GM15510 (cell line): ENCODE measurements around the gene SLC43A2.

ENCODE experiments used
- POLR2A ChIP-seq: IDR thresholded peaks from 3 replicates; pipeline ENCODE4 v1.6.1; 2011; ENCODE audit warnings: borderline replicate concordance; ENCODE audit not compliant: insufficient read length; ENCODE audit errors: extremely low read depth

SLC43A2 gene

DNA sequence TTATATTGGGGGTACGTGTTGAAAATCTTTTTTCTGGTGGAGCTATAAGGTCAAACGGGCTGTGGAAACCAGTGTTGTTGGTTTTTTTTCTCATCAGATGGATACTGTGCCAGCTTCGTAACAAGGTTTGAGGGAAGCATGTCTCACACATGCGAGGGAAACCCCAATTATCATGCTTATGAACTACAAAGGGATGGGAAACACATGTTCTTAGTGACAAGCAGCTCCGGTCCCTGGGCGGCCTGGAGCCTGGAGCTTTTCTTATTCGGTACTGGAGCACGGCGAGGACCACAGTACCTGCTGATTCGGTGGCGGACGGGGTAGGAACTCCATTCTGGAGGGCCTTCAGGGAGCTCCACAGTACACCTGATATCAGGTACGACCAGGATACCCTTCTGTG, 12.5 kb downstream of the SLC43A2 start:
- TF ChIP-seq POLR2A, result no peak

DNA sequence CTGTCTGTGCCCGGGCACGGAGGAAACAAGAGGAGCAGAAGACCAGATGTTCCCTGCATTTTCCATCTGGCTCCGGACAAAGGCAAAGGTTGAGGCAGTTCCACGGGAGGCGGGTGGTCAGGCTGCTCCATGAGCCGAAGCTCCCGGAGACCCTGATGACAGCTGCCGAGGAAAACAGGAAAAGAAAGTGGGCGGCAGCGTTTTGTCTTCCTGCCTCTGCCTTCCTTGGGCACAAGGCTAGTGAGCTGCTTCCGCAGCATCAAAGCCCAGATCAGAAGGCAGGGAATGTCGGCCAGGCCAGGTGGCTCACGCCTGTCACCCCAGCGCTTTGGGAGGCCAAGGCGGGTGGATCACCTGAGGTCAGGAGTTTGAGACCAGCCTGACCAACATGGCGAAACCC, 16.2 kb downstream of the SLC43A2 start:
- TF ChIP-seq POLR2A, result no peak

DNA sequence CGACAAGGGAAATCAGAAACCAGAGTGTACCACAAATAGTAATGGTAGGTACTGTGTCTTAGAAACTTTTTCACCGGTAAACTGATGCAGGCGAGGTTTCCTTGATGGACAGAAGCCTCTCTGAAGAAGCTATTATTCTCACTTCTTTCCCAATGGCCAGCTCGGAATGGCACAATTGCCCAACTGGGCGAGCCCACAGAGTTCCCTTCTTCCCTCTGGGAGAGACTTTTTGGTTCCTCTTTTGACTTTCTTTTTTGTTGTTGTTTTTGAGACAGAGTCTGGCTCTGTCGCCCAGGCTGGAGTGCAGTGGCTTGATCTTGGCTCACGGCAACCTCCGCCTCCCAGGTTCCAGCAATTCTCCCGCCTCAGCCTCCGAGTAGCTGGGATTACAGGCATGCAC, 16.9 kb downstream of the SLC43A2 start:
- no peak for TF ChIP-seq POLR2A

DNA sequence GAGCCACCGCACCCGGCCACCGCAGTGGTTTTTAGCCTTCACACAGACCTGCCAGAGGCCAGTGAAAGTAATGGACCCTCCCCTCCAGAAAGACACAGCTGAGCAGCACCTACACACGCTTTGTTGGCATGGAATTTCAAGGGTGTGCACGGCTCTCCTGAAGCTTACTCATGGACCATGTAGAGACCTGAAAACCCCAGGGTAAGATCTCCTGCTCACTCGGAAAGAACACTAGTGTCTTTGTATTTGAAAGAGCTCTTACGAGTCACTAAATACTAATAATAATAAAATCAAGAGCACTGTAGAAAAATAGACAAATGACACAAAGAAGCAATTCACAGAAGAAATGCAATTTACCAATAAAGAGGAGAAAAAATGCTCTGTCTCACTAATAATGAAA, 20.0 kb downstream of the SLC43A2 start:
- no peak for TF ChIP-seq POLR2A

DNA sequence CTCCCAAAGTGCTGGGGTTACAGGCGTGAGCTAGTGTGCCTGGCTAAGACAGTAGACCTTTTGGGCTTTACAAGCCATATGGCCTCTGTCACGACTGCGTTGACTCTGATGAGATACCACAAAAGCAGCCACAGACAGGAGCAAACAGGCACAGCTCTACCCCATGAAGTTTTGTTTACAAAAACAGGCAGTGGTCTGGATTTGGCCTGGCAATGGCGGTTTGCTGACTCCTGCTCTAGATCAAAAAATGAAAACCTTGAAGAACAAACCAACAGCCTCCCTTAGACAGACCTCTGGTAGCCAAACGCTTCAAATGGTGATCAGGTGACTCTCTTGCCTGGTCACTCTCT, 20.7 kb downstream of the SLC43A2 start:
- no peak for TF ChIP-seq POLR2A

DNA sequence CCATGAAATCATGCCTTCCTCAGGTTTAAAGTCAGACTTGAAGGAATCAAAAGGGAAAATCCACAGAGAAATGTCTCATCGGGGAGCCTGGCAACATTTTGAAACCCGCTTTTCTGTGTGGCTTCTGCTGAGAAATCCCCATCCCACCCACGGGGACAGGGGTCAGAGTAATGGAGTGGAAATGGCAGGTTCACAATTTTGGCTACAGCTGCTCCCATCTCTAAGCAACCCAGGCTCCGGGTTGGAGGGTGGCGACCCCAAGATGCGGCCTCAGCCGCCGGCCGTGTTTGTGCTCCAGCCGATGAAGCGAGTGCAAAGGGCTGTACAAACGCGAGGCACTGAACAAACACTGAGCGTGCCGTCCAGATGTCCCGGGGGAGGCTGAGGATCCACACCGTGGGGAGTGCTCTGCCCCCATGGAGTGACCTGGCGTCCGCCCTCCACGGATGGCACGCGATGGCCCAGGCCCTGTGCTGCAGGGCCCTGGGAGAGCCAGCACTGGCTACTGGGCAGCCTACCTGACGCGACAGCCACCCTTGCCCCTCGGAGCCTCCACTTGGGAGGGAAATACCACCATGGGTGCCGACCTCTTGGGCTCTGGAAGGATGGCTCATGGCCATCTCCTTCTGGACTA, 22.2 kb downstream of the SLC43A2 start:
- no peak for TF ChIP-seq POLR2A

DNA sequence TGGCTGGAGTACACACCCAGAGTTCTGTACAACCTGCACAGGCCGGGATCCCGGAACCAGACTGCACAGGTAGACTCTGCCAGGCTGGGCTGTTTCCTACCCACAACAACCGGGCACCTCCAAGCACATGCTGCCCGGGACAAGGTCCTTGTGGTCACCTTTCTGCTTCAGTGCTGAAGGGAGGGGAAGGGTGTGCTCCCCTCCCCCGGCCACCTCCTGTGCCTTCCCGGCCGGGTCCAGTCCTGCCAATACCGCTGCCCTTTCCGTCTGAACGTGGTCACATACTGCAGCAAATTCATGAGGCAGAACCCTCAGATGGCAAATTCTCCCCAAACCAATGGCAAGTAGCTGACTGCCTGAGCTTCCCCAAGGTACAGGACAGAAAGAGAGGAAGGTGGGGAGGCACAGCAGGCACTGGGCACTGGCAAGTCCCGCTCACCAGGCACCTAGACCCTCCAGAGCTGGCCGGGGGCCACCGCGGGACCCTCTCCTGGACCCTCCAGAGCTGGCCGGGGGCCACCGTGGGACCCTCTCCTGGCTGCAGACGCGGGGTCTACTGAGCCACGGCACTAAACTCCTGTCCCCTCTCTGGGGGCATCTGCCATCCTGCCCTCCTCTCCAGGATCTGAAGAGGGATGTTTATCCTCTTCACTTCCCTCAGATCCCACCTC, 22.8 kb downstream of the SLC43A2 start:
- TF ChIP-seq POLR2A, result no peak

DNA sequence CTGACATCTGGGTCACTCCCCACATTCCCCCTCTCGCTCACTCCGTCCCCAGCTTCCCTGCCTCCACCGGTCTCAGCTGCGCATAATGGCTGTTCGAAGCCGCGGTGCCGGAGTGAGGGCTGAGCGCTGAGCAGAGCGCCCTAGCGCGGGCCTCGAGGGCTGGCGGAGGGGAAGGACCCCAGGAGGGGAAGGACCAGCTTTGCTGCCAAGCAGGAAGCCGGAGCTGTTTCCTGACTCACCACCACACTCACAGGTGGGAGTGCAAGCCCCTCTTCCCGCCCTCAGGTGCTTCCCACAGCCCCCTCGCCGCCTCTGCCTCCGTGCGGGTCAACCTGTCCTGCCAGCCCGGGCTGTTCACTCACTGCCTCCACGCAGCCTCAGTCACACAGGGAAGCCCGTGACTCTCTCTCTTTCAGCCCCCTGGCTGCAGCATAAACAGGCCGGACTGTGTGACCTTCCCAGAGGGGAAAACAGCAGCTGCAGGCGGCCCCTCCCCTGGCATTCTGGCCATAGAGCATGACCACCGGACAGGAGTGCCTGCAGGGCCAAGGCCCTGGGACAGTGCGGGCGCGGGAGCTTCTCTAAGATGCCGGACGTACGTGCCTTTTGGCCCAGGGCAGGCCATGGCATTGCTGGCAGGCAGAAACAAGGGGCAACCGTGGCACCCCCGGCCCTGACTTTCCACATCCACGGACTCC, 23.7 kb downstream of the SLC43A2 start:
- no peak for TF ChIP-seq POLR2A

DNA sequence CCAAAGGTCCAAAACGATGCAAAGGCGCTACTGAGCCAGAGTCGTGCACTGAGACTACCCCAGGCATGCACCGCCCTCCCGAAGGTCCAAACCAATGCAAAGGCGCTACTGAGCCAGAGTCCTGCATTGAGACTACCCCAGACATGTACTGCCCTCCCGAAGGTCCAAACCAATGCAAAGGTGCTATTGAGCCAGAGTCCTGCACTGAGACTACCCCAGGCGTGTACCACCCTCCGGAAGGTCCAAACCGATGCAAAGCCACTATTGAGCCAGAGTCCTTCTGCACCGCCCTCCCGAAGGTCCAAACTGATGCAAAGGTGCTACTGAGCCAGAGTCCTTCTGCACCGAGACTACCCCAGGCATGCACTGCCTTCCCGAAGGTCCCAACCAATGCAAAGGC, 27.1 kb downstream of the SLC43A2 start:
- TF ChIP-seq POLR2A, result no peak

DNA sequence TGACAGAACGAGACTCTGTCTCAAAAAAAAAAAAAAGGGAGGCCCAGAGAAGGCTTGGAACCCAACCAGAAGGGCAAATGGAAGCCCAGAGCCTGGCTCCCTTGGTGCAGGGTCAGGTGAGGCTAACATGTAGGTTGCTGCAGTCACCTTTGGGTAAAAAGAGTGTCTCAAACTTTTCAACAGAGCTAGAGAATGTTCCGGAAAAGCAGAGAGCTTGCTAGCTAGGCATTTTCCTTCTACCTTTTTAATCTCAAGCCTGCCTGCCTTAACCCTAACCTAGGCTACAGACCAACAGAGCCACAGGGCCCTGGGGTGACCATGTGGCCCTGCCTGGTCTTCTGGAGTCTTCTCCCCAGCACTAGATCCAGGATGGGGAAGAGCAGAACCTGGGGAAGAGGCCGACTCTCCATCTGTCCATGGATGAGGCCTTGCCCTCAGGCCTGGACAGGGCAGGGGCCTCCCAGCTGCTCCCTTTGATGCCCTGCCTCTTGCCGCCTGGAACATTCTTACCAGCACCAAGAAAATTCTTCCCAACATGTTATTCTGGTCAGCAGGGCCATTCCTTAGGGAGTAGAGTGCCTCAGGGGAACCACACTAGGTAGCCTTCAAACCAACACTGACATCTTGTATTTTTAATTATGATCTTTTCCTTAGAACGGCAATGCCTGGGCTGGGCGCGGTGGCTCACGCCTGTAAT, 30.1 kb downstream of the SLC43A2 start:
- TF ChIP-seq POLR2A, result no peak

DNA sequence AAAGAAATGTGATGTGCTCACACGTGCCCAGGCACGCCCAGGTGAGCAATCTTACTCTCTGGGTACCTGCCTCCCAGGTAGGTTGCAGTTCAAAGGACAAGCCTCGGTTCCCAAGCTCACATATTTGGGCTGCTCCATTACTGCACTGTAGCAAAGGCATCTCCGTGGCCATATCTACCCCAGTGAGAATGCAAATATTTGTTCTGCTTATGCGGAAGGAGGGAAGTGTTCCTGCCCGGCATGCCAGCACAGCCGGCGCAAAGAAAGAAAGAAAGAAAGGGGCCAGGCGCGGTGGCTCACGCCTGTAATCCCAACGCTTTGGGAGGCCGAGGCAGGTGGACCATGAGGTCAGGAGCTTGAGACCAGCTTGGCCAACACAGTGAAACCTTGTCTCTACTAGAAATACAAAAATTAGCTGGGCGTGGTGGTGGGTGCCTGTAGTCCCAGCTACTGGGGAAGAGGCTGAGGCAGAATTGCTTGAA, 30.7 kb downstream of the SLC43A2 start:
- TF ChIP-seq POLR2A, result no peak

DNA sequence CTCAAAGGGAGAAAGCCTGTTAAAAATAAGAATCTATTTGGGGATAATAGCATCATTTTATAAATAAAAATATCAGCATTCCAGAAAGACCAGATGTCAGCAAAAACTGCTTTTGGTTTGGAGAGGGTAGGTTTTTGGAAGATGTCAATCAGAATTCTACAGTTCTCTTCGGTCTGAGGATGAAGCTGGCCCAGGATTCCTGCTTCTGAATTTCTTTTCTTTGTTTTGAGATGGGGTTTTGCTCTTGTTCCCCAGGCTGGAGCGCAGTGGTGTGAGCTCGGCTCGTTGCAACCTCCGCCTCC, 35.1 kb downstream of the SLC43A2 start:
- no peak for TF ChIP-seq POLR2A

DNA sequence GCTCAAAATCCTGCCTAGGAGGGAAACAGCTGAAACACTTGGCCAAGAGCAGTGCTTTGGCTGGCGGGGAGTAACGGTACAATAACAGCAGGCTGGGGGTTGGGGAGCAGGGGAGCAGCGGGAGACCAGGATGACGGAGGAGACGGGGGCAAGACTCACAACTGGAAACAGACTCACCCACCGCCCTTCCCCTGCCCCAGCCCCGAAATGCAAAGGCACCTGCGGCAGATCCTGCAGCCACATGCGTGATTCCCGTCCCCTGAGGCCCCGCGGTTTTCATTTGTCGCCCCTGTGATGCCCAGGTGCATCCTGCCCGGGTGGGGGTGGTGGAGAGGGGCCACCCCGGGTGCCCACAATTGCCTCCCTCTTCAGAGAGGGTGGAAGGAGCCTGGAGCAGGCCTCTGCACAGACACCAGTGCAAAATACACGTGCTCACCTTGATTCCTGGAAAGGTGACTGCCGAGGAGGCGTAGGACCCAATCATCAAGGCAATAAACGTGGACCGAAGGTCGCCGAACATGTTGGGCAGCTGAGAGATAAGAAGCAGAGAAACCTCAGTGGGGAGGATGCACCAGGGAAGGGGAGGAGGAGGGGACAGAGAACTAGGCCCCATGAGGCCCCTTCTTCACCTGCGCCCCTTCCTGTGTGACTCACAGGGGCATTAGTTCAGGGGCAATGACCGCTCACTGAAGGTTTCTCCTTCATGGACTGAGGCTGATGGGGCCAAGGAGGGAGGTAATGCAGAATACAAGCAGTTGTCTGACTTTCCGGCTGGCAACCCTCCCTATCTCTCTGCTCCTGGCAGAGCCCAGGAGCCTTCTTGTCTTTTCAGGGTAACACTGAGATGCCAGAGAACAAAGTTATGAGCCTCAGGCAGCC, 35.6 kb downstream of the SLC43A2 start:
- peak; percentile 36 for TF ChIP-seq POLR2A

DNA sequence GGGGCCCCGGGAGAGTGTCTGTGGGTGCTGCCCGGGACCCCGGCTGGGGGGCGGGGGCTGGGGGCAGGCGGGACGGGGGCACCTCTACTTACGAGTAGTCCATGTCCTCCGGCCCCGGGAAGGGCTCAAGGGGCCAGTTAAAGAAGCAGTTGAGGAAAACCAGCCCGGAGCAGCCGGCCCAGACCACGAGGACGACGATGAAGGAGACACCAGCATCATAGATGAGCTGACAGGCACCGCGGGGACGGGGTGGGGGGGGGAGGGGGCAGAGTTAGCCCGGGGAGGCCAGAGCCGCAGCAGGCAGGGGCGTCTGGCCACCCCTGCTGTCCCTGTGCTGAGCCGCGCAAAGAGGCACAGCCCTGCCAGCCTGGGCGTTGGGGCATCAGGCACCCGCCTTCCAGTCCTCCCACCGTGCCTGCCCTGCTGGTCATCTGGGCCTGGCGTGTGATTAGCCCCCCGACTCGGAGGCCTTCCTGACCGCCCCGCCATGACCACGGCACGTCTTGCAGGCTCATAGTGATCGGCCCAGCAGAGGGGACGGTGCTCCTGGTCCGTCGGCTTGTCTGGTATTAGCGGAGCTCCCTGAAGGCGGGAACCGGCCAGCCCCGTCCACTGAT, 37.1 kb downstream of the SLC43A2 start:
- TF ChIP-seq POLR2A, result no peak
